IPS-NIHi11 (cell line): ENCODE results near the gene CCNB3.
"Not testable (repeated sequence)": the region's sequence is repeated elsewhere in the genome, so short reads cannot be mapped to it uniquely, and the experiment has no call there.

Source experiments
- DNase-seq: peaks from one replicate; pipeline ENCODE4 v3.0.0; 2012; ENCODE audit warnings: mixed read lengths, low spot score

CCNB3 gene

GRCh38 chrX:50204364-50204899 is at the start of gene CCNB3:
CCNB3 (plus strand) TSS chrX:50204765; CDS start chrX:50285164, 80,399 bp downstream.
- DNase-seq, result peak; percentile 58

- DNase-seq, result no peak
These were observed 46.9 kb upstream of the CCNB3 start for GRCh38 chrX:50157545-50158135.

GRCh38 chrX:50158593-50158992 is 46.0 kb upstream of the CCNB3 start:
- DNase-seq, result no peak

- no peak for DNase-seq
These were observed 43.4 kb upstream of the CCNB3 start for GRCh38 chrX:50161127-50161526.

GRCh38 chrX:50165727-50166126 is 38.8 kb upstream of the CCNB3 start:
- DNase-seq, result no peak

GRCh38 chrX:50167366-50167765 is 37.2 kb upstream of the CCNB3 start:
- no peak for DNase-seq

GRCh38 chrX:50168241-50168687 is 36.3 kb upstream of the CCNB3 start:
- DNase-seq, result no peak

GRCh38 chrX:50169717-50170116 is 34.8 kb upstream of the CCNB3 start:
- no peak for DNase-seq

- DNase-seq, result peak; percentile 35
These were observed 24.3 kb upstream of the CCNB3 start for GRCh38 chrX:50180073-50180940.

- no peak for DNase-seq
These were observed 20.7 kb upstream of the CCNB3 start for GRCh38 chrX:50183891-50184290.

GRCh38 chrX:50188859-50189600 is 15.5 kb upstream of the CCNB3 start:
- DNase-seq, result no peak

- DNase-seq, result no peak
These were observed 6.2 kb upstream of the CCNB3 start for GRCh38 chrX:50198348-50198747.

GRCh38 chrX:50200907-50201306 is 3.7 kb upstream of the CCNB3 start, which contains the start of gene AKAP4:
AKAP4 (minus strand) TSS chrX:50201007; CDS start chrX:50200889, 118 bp downstream.
- DNase-seq, result no peak

- DNase-seq, result no peak
These were observed 2.0 kb upstream of the CCNB3 start for GRCh38 chrX:50202539-50202938.

- DNase-seq, result no peak
These were observed 2.2 kb downstream of the CCNB3 start for GRCh38 chrX:50206753-50207152.

- DNase-seq, result peak; percentile 25
These were observed 6.9 kb downstream of the CCNB3 start for GRCh38 chrX:50211510-50211909.

- DNase-seq, result no peak
These were observed 76.7 kb downstream of the CCNB3 start for GRCh38 chrX:50281253-50281652.

GRCh38 chrX:50327235-50327634 is 122.7 kb downstream of the CCNB3 start:
- no peak for DNase-seq

- not testable (repeated sequence) for DNase-seq
These were observed 128.1 kb downstream of the CCNB3 start for GRCh38 chrX:50332668-50333067.

GRCh38 chrX:50333308-50333707 is 128.7 kb downstream of the CCNB3 start:
- no peak for DNase-seq

GRCh38 chrX:50343917-50344316 is 139.4 kb downstream of the CCNB3 start:
- DNase-seq, result no peak

GRCh38 chrX:50372966-50373365 is 168.4 kb downstream of the CCNB3 start:
- no peak for DNase-seq
